ENCODE measurements around the gene PACS1. TPM values are rescaled to one million over a fixed set of nuclear protein-coding genes. Genes with fewer than 3 reads are reported as not detected.

PACS1 gene
- total RNA-seq, 1 donor from 2014 or later, result 24.9 TPM

GRCh38 chr11:66281001-66281400 lies 210.9 kb downstream of the PACS1 start:
- no peak for TF ChIP-seq CTCF (conservative IDR thresholded peaks at IDR 0.05; ENCODE audit: low read depth, low read length)
- DNase-seq (ENCODE audit: low read depth), result no peak

GRCh38 chr11:66281776-66282467 lies 211.8 kb downstream of the PACS1 start:
- TF ChIP-seq CTCF (conservative IDR thresholded peaks at IDR 0.05; ENCODE audit: low read depth, low read length), result no peak
- no peak for DNase-seq (ENCODE audit: low read depth)
- no peak overlapping the region for H3K4me3 ChIP-seq (ENCODE audit: low read depth, low read length)

More at GRCh38 chr11:66281001-66281400, 210.9 kb downstream of the PACS1 start:
- no peak overlapping the region for H3K4me3 ChIP-seq (ENCODE audit: low read depth, low read length)

DNA sequence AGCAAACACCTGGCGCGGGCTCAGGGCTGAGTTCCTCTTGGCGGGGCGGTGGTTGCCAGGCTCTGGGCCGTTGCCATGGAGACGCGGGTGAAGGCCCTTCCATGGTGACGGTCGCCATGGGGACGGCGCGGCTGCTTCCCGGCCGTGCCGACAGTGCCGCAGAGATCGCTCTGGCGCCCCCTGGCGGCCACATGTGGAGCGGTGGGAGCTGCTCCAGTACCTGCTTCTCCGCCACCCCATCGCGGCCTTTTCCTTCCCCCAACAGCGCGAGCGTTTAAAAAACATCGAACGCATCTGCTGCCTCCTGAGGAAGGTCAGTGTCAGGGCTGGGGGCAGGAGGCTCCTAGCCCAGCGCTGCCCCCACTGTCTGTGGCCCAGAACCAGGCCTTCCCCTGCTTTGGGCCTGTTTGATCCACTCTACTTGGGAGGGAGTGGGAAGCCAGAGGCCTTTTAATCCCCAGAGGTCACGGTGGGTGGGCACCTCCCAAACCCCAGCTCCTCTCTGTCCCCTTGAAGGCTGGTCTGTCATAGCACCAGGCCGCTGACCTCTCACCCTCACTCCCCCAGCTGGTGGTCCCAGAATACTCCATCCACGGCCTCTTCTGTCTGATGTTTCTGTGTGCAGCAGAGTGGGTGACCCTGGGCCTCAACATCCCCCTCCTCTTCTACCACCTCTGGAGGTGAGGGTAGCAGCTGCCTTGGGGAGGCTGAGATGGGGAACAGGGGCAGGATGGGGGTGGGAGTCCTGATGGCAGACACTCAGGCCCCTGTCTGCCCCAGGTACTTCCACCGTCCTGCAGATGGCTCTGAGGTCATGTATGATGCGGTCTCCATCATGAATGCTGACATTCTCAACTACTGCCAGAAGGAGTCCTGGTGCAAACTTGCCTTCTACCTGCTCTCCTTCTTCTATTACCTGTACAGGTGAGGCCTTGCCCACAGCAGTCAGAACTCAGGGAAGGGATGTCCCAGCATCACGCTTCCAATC lies 212.7 kb downstream of the PACS1 start:
- H3K4me3 ChIP-seq (ENCODE audit: low read depth, low read length), result no peak overlapping the region
- DNase-seq (ENCODE audit: low read depth), result no peak
- peak; percentile 88 for TF ChIP-seq CTCF (conservative IDR thresholded peaks at IDR 0.05; ENCODE audit: low read depth, low read length)

GRCh38 chr11:66283461-66284105 lies 213.5 kb downstream of the PACS1 start:
- TF ChIP-seq CTCF (conservative IDR thresholded peaks at IDR 0.05; ENCODE audit: low read depth, low read length), result no peak
- no peak for DNase-seq (ENCODE audit: low read depth)
- no peak overlapping the region for H3K4me3 ChIP-seq (ENCODE audit: low read depth, low read length)

DNA sequence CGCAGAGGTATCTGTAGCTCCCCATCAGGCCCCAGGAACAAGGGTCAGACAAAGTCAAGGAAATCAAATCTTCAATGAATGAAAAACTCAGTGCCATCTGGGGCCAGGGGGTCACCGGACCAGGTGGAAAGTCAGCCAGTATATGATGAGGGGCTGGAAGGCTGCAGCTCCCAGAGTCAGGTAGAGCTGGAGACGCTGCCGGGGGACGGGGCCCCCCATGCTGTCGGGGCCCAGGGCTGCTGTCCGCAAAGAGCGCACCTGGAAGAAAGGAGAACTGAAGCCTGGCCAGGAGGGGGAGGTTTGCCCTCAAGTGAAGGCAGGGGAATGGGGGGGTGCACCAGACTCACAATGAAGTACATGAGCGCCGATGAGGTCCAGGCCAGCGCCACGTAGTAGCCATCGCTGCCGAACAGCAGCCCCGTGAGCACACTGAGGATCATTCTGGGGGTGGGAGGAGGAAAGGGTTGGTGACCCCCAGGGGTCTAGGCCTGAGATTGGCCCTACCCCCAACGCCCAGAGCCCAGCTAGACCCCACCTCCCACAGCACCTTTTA lies 214.5 kb downstream of the PACS1 start:
- H3K4me3 ChIP-seq (ENCODE audit: low read depth, low read length), result no peak overlapping the region
- TF ChIP-seq CTCF (conservative IDR thresholded peaks at IDR 0.05; ENCODE audit: low read depth, low read length), result no peak
- no peak for DNase-seq (ENCODE audit: low read depth)

- no peak for TF ChIP-seq CTCF (conservative IDR thresholded peaks at IDR 0.05; ENCODE audit: low read depth, low read length)
- no peak for DNase-seq (ENCODE audit: low read depth)
- no peak overlapping the region for H3K4me3 ChIP-seq (ENCODE audit: low read depth, low read length)
Observed at GRCh38 chr11:66285250-66285947, 215.3 kb downstream of the PACS1 start.

All from epithelial cell of proximal tubule (primary cell).